Liver (tissue), 9 donors: ENCODE measurements around the gene HBD. TPM values are rescaled to one million over a fixed set of nuclear protein-coding genes. Genes with fewer than 3 reads are reported as not detected.

ENCODE experiments used
- DNase-seq: peaks from one replicate; pipeline ENCODE4 v3.0.0-alpha.2; 2017; ENCODE audit warnings: low spot score
- H3K27ac ChIP-seq, 2 donors: one replicate each; pipeline ENCODE4 v1.7.0; 2013; ENCODE audit warnings: inconsistent platforms in 2 of 2, low read length in 2 of 2, control low read depth in 1 of 2, low read depth in 1 of 2, mild to moderate bottlenecking in 1 of 2
- H3K27me3 ChIP-seq, 4 donors: one replicate each; pipeline versions ENCODE4 v1.6.1 to v1.7.0; 2013; ENCODE audit warnings: low read length in 3 of 4, inconsistent platforms in 1 of 4, mild to moderate bottlenecking in 1 of 4, moderate library complexity in 1 of 4; ENCODE audit not compliant: control insufficient read depth in 4 of 4, insufficient read depth in 4 of 4
- H3K36me3 ChIP-seq, 4 donors: one replicate each; pipeline versions ENCODE4 v1.6.1 to v1.7.0; 2013; ENCODE audit warnings: low read length in 3 of 4, mild to moderate bottlenecking in 3 of 4, low read depth in 1 of 4, moderate library complexity in 1 of 4; ENCODE audit not compliant: control insufficient read depth in 4 of 4, insufficient read depth in 3 of 4
- H3K4me1 ChIP-seq, 4 donors: one replicate each; pipeline versions ENCODE4 v1.6.1 to v1.7.0; 2013; ENCODE audit warnings: low read length in 3 of 4, mild to moderate bottlenecking in 3 of 4, moderate library complexity in 1 of 4; ENCODE audit not compliant: control insufficient read depth in 4 of 4, insufficient read depth in 4 of 4
- H3K4me3 ChIP-seq, 3 donors: one replicate each; pipeline versions ENCODE4 v1.6.1 to v1.7.0; 2013; ENCODE audit warnings: low read length in 3 of 3, control low read depth in 1 of 3, low read depth in 1 of 3, mild to moderate bottlenecking in 1 of 3
- H3K9ac ChIP-seq, 2 donors: one replicate each; pipeline ENCODE4 v1.7.0; 2013; ENCODE audit warnings: low read length in 2 of 2, mild to moderate bottlenecking in 2 of 2, moderate library complexity in 2 of 2, control low read depth in 1 of 2, low read depth in 1 of 2
- H3K9me3 ChIP-seq, 4 donors: one replicate each; pipeline versions ENCODE4 v1.6.1 to v1.7.0; 2013; ENCODE audit warnings: low read length in 3 of 4; ENCODE audit not compliant: control insufficient read depth in 4 of 4
- ATF3 ChIP-seq: IDR thresholded peaks from 2 replicates; pipeline ENCODE4 v1.6.1; 2016; ENCODE audit warnings: antibody characterized with exemption
- CTCF ChIP-seq: fragments of 150-350 bp; IDR thresholded peaks from 2 replicates; pipeline ENCODE4 v1.5.1; 2017; ENCODE audit warnings: improper control_type of control experiment, low read depth, low read length; ENCODE audit not compliant: missing input control
- EGR1 ChIP-seq, 2 donors: IDR thresholded peaks; 2 replicates each; pipeline ENCODE4 v1.6.1; 2016 to 2018; ENCODE audit warnings: antibody characterized with exemption in 2 of 2, low read depth in 2 of 2
- FOXA1 ChIP-seq: IDR thresholded peaks from 2 replicates; pipeline ENCODE4 v1.6.1; 2016; ENCODE audit warnings: antibody characterized with exemption
- FOXA2 ChIP-seq: IDR thresholded peaks from 2 replicates; pipeline ENCODE4 v1.6.1; 2016; ENCODE audit warnings: antibody characterized with exemption
- GABPA ChIP-seq, 2 donors: IDR thresholded peaks in 1 of 2; conservative IDR thresholded peaks in 1 of 2; 2 replicates each; pipeline ENCODE4 v1.6.1; 2016; ENCODE audit warnings: antibody characterized with exemption in 2 of 2, mild to moderate bottlenecking in 1 of 2, moderate library complexity in 1 of 2
- HNF4A ChIP-seq, 2 donors: conservative IDR thresholded peaks; 2 replicates each; pipeline ENCODE4 v1.6.1; 2016; ENCODE audit warnings: antibody characterized with exemption in 2 of 2, mild to moderate bottlenecking in 2 of 2
- HNF4G ChIP-seq: IDR thresholded peaks from 2 replicates; pipeline ENCODE4 v1.6.1; 2016; ENCODE audit warnings: antibody characterized with exemption
- MAX ChIP-seq: IDR thresholded peaks from 2 replicates; pipeline ENCODE4 v1.6.1; 2016; ENCODE audit warnings: antibody characterized with exemption
- NR2F2 ChIP-seq: IDR thresholded peaks from 2 replicates; pipeline ENCODE4 v1.6.1; 2016; ENCODE audit warnings: antibody characterized with exemption
- RAD21 ChIP-seq, 2 donors: IDR thresholded peaks; 2 replicates each; pipeline ENCODE4 v1.6.1; 2016; ENCODE audit warnings: antibody characterized with exemption in 2 of 2, mild to moderate bottlenecking in 2 of 2
- REST ChIP-seq: IDR thresholded peaks from 2 replicates; pipeline ENCODE4 v1.6.1; 2016; ENCODE audit warnings: antibody characterized with exemption, mild to moderate bottlenecking
- RXRA ChIP-seq, 2 donors: IDR thresholded peaks; 2 replicates each; pipeline ENCODE4 v1.6.1; 2017 to 2018; ENCODE audit warnings: antibody characterized with exemption in 2 of 2, mild to moderate bottlenecking in 1 of 2
- SP1 ChIP-seq: IDR thresholded peaks from 2 replicates; pipeline ENCODE4 v1.6.1; 2018; ENCODE audit warnings: antibody characterized with exemption, mild to moderate bottlenecking
- TAF1 ChIP-seq: conservative IDR thresholded peaks from 2 replicates; pipeline ENCODE4 v1.6.1; 2016; ENCODE audit warnings: antibody characterized with exemption, mild to moderate bottlenecking
- YY1 ChIP-seq: IDR thresholded peaks from 2 replicates; pipeline ENCODE4 v1.6.1; 2016; ENCODE audit warnings: antibody characterized with exemption, mild to moderate bottlenecking
- ZBTB33 ChIP-seq: IDR thresholded peaks from 2 replicates; pipeline ENCODE4 v1.6.1; 2016; ENCODE audit warnings: antibody characterized with exemption
- WGBS: extraction: QIAGEN DNeasy Blood & Tissue Kit; methylation state at CpG from one replicate; pipeline ENCODE4 v1.1.7; 2013; 5-methylcytosine and 5-hydroxymethylcytosine counted together
- polyA plus RNA-seq, 2 donors: library from polyadenylated mRNA; stranded (reverse) in 1 of 2; unstranded in 1 of 2; fragments of 200-250 nt in 1 of 2; fragments of >200 nt in 1 of 2; fragmentation: Nextera tagmentation in 1 of 2; extraction: Ambion mirVana in 1 of 2; gene quantifications; one replicate each; pipeline versions ENCODE4 v1.2.1 to v1.2.3, GENCODE V29; 2013 to 2015
- total RNA-seq, 2 donors: library from RNA; depleted of rRNA; stranded (reverse); fragments of >200 nt; gene quantifications; one replicate each; pipeline ENCODE4 v1.2.3, GENCODE V29; 2014
- donor health status: healthy.
- donor health status: healthy.
- donor health status: healthy.
- donor health status: healthy.
- donor health status: healthy.

The HBD gene
- total and polyA plus RNA-seq, 4 donors = 0.72 to 6.0 TPM; not detected in 2

GRCh38 chr11:5265832-5266231 lies 31.5 kb upstream of the HBD start:
- Histone ChIP-seq H3K27me3 (peaks cover 0 to 4% (median 0%) of the 10 kb centered on the region in 4 donors), H3K9me3 (no peaks in the 10 kb centered on the region), H3K4me3 (no peak overlapping the region), H3K4me1 (no peaks in the 10 kb centered on the region), H3K9ac (no peak overlapping the region), H3K36me3 (no peaks in the 10 kb centered on the region), H3K27ac (no peak overlapping the region)
- TF ChIP-seq RXRA (IDR thresholded peaks at IDR 0.05) (no peak), HNF4G (no peak), NR2F2 (no peak), CTCF (no peak), FOXA2 (no peak), YY1 (no peak), EGR1 (IDR thresholded peaks at IDR 0.05; ENCODE audit: low read depth in 2 of 2) (no peak), REST (no peak)
- no peak for DNase-seq
- 38% methylated on average over 2 of the region's 2 CpGs for WGBS

GRCh38 chr11:5258543-5259262 lies 24.4 kb upstream of the HBD start:
- Histone ChIP-seq H3K4me3 (no peak overlapping the region), H3K36me3 (no peaks in the 10 kb centered on the region), H3K27me3 (no peaks in the 10 kb centered on the region), H3K9ac (no peak overlapping the region), H3K27ac (no peak overlapping the region), H3K4me1 (no peaks in the 10 kb centered on the region), H3K9me3 (no peaks in the 10 kb centered on the region)
- no peak for DNase-seq
- WGBS = 71% methylated on average over 7 of the region's 7 CpGs
- TF ChIP-seq FOXA2 (no peak), TAF1 (no peak), HNF4G (no peak), HNF4A (conservative IDR thresholded peaks at IDR 0.05) (no peak), ZBTB33 (no peak), FOXA1 (no peak), MAX (no peak), RAD21 (IDR thresholded peaks at IDR 0.05) (no peak), REST (no peak), CTCF (no peak), SP1 (no peak), GABPA (IDR thresholded peaks at IDR 0.05 in 1 of 2, conservative IDR thresholded peaks at IDR 0.05 in 1 of 2) (no peak), RXRA (IDR thresholded peaks at IDR 0.05) (no peak), NR2F2 (no peak), ATF3 (no peak), EGR1 (IDR thresholded peaks at IDR 0.05; ENCODE audit: low read depth in 2 of 2) (no peak), YY1 (no peak)
